Stomach smooth muscle (tissue), 2 donors: ENCODE measurements around the gene TNFAIP6.

ENCODE experiments used
- H3K27ac ChIP-seq: one replicate; pipeline ENCODE4 v1.7.0; 2013; ENCODE audit warnings: mild to moderate bottlenecking, low read length, inconsistent platforms
- H3K27me3 ChIP-seq, 2 donors: one replicate each; pipeline ENCODE4 v1.7.0; 2013; ENCODE audit warnings: low read length in 2 of 2; ENCODE audit not compliant: insufficient read depth in 2 of 2, control insufficient read depth in 1 of 2
- H3K36me3 ChIP-seq, 2 donors: one replicate each; pipeline ENCODE4 v1.7.0; 2013; ENCODE audit warnings: low read length in 2 of 2; ENCODE audit not compliant: control insufficient read depth in 2 of 2, insufficient read depth in 2 of 2
- H3K4me1 ChIP-seq: one replicate; pipeline ENCODE4 v1.7.0; 2013; ENCODE audit warnings: low read length; ENCODE audit not compliant: control insufficient read depth, insufficient read depth
- H3K4me3 ChIP-seq, 2 donors: one replicate each; pipeline ENCODE4 v1.7.0; 2013; ENCODE audit warnings: low read length in 2 of 2
- H3K9ac ChIP-seq, 2 donors: one replicate each; pipeline ENCODE4 v1.7.0; 2013; ENCODE audit warnings: low read length in 2 of 2, mild to moderate bottlenecking in 1 of 2
- H3K9me3 ChIP-seq, 2 donors: one replicate each; pipeline ENCODE4 v1.7.0; 2013; ENCODE audit warnings: low read length in 2 of 2; ENCODE audit not compliant: control insufficient read depth in 2 of 2
- donor health status: healthy.
- donor health status: Pancreatic carcinoma.

The TNFAIP6 gene

GRCh38 chr2:151361674-151362370 is 4.4 kb downstream of the TNFAIP6 start:
- Histone ChIP-seq H3K4me1 (no peaks in the 10 kb centered on the region), H3K9me3 (no peaks in the 10 kb centered on the region), H3K4me3 (no peak overlapping the region), H3K27ac (no peak overlapping the region), H3K9ac (no peak overlapping the region), H3K27me3 (no peaks in the 10 kb centered on the region), H3K36me3 (no peaks in the 10 kb centered on the region)

DNA sequence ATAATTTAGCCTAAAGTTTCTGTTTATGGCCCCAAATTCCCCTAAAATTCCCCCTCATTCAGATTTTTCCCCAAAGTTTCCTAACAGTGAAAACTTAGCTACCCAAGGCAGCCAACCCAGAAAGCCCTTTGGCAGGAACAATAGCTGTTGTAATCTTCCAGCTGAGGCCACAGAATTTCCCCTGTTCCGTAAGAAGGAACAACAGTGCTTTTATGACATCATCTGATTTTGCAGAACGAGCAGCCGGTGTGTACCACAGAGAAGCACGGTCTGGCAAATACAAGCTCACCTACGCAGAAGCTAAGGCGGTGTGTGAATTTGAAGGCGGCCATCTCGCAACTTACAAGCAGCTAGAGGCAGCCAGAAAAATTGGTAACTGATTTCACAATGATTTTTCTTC is 6.3 kb downstream of the TNFAIP6 start:
- Histone ChIP-seq H3K4me1 (no peaks in the 10 kb centered on the region), H3K9ac (no peak overlapping the region), H3K27ac (no peak overlapping the region), H3K27me3 (no peaks in the 10 kb centered on the region), H3K9me3 (no peaks in the 10 kb centered on the region), H3K4me3 (no peak overlapping the region), H3K36me3 (no peaks in the 10 kb centered on the region)

GRCh38 chr2:151367571-151367970 is 10.2 kb downstream of the TNFAIP6 start:
- Histone ChIP-seq H3K27ac (no peak overlapping the region), H3K36me3 (no peaks in the 10 kb centered on the region), H3K9ac (no peak overlapping the region), H3K4me3 (no peak overlapping the region), H3K9me3 (no peaks in the 10 kb centered on the region), H3K27me3 (no peaks in the 10 kb centered on the region), H3K4me1 (no peaks in the 10 kb centered on the region)

DNA sequence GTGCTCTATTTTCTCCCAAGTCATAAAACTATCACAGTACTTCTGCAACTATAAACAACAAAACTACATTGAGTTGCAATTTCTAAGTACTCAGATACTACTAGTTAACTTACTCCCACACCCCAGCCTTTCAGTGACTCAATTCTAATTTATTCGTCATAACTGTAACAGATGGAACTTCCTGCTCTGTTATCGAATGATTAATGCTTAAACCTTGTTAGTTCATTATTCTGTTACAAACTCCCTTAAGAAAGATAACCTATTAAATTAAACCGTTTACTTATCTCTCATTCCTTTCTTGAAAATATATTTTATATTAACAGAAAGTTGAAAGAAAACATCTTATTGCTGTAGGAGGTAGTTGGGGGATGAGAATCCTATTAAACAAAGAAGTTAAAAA is 17.0 kb downstream of the TNFAIP6 start:
- H3K4me1 ChIP-seq, result no peaks in the 10 kb centered on the region
- H3K36me3 ChIP-seq, result no peaks in the 10 kb centered on the region
- no peaks in the 10 kb centered on the region for H3K9me3 ChIP-seq
- H3K27ac ChIP-seq, result no peak overlapping the region
- no peak overlapping the region for H3K4me3 ChIP-seq
- H3K9ac ChIP-seq, result no peak overlapping the region
- H3K27me3 ChIP-seq, result no peaks in the 10 kb centered on the region

- H3K36me3 ChIP-seq, result no peaks in the 10 kb centered on the region
These were observed 21.8 kb downstream of the TNFAIP6 start for GRCh38 chr2:151379169-151379568.

GRCh38 chr2:151380580-151381235 is 23.3 kb downstream of the TNFAIP6 start:
- Histone ChIP-seq H3K36me3 (no peaks in the 10 kb centered on the region), H3K4me3 (no peak overlapping the region), H3K27ac (no peak overlapping the region), H3K9me3 (no peaks in the 10 kb centered on the region), H3K27me3 (no peaks in the 10 kb centered on the region), H3K9ac (no peak overlapping the region), H3K4me1 (no peaks in the 10 kb centered on the region)

More at GRCh38 chr2:151379169-151379568, 21.8 kb downstream of the TNFAIP6 start:
- no peaks in the 10 kb centered on the region for H3K4me1 ChIP-seq
- no peak overlapping the region for H3K9ac ChIP-seq
- H3K9me3 ChIP-seq, result no peaks in the 10 kb centered on the region
- no peak overlapping the region for H3K27ac ChIP-seq
- no peaks in the 10 kb centered on the region for H3K27me3 ChIP-seq
- no peak overlapping the region for H3K4me3 ChIP-seq

- H3K4me3 ChIP-seq, result no peak overlapping the region
- H3K27me3 ChIP-seq, result no peaks in the 10 kb centered on the region
- no peaks in the 10 kb centered on the region for H3K4me1 ChIP-seq
- no peak overlapping the region for H3K9ac ChIP-seq
- H3K36me3 ChIP-seq, result no peaks in the 10 kb centered on the region
- H3K9me3 ChIP-seq, result no peaks in the 10 kb centered on the region
- no peak overlapping the region for H3K27ac ChIP-seq
These were observed 23.9 kb downstream of the TNFAIP6 start for GRCh38 chr2:151381266-151381665.

DNA sequence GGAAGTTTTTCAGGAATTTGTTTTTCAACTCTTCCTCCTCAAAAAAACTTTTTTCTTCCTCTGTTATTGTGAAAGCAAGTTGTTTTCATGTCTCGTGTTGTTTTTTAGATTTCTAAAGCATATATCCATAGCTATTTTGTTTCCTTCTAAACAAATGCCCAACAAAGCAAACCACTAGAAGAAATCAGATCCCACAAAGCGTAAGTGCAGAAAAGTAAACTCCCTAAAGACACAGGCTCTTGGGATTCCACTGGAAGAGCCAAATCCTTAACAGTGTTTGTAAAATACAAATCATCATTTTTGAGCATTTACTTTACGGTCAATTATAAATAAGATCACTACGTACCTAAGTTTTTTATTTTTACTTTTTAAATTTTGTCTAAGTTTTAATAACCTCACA is 30.6 kb downstream of the TNFAIP6 start:
- Histone ChIP-seq H3K4me1 (no peaks in the 10 kb centered on the region), H3K27ac (no peak overlapping the region), H3K4me3 (no peak overlapping the region), H3K9me3 (no peaks in the 10 kb centered on the region), H3K36me3 (no peaks in the 10 kb centered on the region), H3K9ac (no peak overlapping the region), H3K27me3 (no peaks in the 10 kb centered on the region)

GRCh38 chr2:151391436-151391835 is 34.0 kb downstream of the TNFAIP6 start:
- no peaks in the 10 kb centered on the region for H3K27me3 ChIP-seq
- H3K36me3 ChIP-seq, result no peaks in the 10 kb centered on the region
- H3K27ac ChIP-seq, result no peak overlapping the region
- H3K9ac ChIP-seq, result no peak overlapping the region
- H3K4me3 ChIP-seq, result no peak overlapping the region
- H3K4me1 ChIP-seq, result no peaks in the 10 kb centered on the region
- H3K9me3 ChIP-seq, result no peaks in the 10 kb centered on the region

- Histone ChIP-seq H3K36me3 (no peaks in the 10 kb centered on the region), H3K27me3 (no peaks in the 10 kb centered on the region), H3K9me3 (no peaks in the 10 kb centered on the region), H3K27ac (no peak overlapping the region), H3K9ac (no peak overlapping the region), H3K4me3 (no peak overlapping the region), H3K4me1 (no peaks in the 10 kb centered on the region)
These were observed 37.1 kb downstream of the TNFAIP6 start for GRCh38 chr2:151394509-151394908.
